ENCODE measurements around the gene F11.

- no peak for TF ChIP-seq CTCF (IDR thresholded peaks at IDR 0.05; ENCODE audit: low read length)
- no peak for TF ChIP-seq EZH2 (IDR thresholded peaks at IDR 0.05; ENCODE audit: borderline replicate concordance, low read length)
Measured at GRCh38 chr4:186266729-186267456, 904 bp downstream of the F11 start.

Data from OCI-LY1 (cell line).